Coronary artery (tissue), 2 donors: ENCODE measurements around the gene PGBD4.

Experiments used
- DNase-seq: peaks from one replicate; pipeline ENCODE4 v3.0.0-alpha.2; 2017; ENCODE audit warnings: low spot score
- H3K27ac ChIP-seq, 2 donors: fragments of 200-600 bp; sonication (generic); one replicate each; pipeline ENCODE4 v1.5.1; 2016 to 2019
- H3K4me3 ChIP-seq: fragments of 200-600 bp; sonication (generic); 2 replicates; pipeline ENCODE4 v1.5.1; 2016; ENCODE audit warnings: mild to moderate bottlenecking, moderate library complexity
- CTCF ChIP-seq: fragments of 200-600 bp; sonication (generic); IDR thresholded peaks from one replicate; pipeline ENCODE4 v1.5.1; 2019; ENCODE audit warnings: antibody characterized with exemption

The PGBD4 gene

DNA sequence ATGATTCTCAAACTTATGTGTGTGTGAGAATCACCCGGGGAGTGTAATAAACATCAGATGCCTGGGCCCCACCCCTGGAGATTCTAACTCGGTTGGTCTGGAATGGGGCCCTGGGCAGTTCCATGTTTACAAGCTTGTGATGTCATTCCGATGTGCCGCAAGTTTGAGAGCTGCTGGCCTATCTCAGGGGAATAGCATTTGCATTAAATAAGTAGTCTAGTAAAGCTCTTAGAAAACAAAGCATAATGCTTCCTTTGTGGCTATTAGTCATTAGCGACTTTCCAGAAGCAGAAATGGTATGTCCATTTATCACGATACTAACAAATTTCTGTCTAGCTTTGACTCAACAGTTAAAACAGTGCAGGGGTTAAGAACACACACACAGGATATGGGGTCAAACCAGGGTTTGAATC is 20.9 kb downstream of the PGBD4 start:
- no peak for DNase-seq
- no peak for TF ChIP-seq CTCF

GRCh38 chr15:34124651-34125050 is 22.8 kb downstream of the PGBD4 start:
- no peak for TF ChIP-seq CTCF
- Histone ChIP-seq H3K4me3 (no peak overlapping the region), H3K27ac (no peak overlapping the region)
- DNase-seq, result no peak

More for the DNA sequence above, 20.9 kb downstream of the PGBD4 start:
- Histone ChIP-seq H3K27ac (no peak overlapping the region), H3K4me3 (no peak overlapping the region)

DNA sequence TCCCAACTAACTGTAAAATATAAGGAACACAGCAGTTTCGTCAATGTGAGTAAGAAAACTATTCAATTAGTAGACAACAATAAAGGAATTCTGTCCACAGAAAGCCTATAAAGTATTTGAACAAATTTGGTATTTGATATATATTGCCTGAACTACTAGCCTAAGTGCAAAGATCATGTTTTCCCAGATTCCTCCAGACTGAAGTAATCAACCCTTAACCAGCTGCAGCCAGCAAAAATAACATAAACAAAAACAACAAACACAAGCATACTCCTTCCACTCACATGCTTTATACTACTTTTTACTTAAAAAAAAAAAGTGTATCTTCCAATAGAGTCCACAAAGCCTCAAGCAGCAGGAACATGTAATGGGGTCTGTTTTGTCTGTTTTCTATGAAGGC is 24.1 kb downstream of the PGBD4 start:
- no peak overlapping the region for H3K27ac ChIP-seq
- no peak overlapping the region for H3K4me3 ChIP-seq
- no peak for DNase-seq
- no peak for TF ChIP-seq CTCF

DNA sequence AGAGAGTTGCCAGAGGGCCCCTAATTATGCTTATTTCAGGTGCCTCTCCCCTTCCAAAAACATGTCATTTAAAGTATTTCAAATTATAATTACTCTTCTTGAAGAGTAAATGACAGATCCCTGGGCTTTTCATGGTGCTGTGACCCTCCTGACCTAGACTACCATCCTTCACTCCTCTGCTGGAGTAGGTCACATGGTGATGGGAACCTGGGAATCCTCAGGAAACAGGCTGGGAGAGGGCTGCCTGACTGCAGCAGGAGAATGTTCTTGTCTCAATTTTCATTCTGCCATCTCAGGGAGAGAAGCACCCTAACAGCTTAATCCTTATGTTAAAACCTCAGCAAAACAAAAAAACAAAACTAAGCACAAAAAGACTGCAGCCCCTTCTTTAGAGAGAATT is 24.6 kb downstream of the PGBD4 start:
- no peak overlapping the region for H3K4me3 ChIP-seq
- no peak overlapping the region for H3K27ac ChIP-seq
- no peak for TF ChIP-seq CTCF
- no peak for DNase-seq

- no peak overlapping the region for H3K27ac ChIP-seq
- DNase-seq, result no peak
- no peak overlapping the region for H3K4me3 ChIP-seq
- no peak for TF ChIP-seq CTCF
Measured at GRCh38 chr15:34128898-34129297, 27.0 kb downstream of the PGBD4 start.

DNA sequence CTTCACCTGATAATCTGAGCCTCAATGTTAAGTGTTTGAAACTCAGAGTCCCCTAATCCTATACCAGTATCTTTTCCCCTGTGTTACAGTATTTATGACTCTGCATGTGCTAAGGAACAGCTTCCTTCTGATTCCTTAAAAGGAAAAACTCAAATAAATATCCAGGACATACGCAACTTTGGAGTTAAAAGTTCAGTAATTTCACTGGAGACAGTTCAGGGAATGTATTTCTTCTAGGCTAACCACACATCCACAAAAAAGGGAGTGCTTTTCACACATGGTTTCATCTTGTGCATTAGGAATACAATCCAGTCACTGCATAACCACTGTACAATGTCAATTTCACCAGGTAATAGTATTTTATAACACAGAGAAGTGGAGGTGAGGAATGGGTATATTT is 31.0 kb downstream of the PGBD4 start:
- no peak overlapping the region for H3K4me3 ChIP-seq
- H3K27ac ChIP-seq, result no peak overlapping the region
- TF ChIP-seq CTCF, result no peak
- DNase-seq, result no peak

- no peak for TF ChIP-seq CTCF
- DNase-seq, result no peak
- Histone ChIP-seq H3K27ac (no peak overlapping the region), H3K4me3 (no peak overlapping the region)
Measured at GRCh38 chr15:34133511-34133910, 31.6 kb downstream of the PGBD4 start.
